ENCODE results near the gene KIFAP3. TPM values are rescaled to one million over a fixed set of nuclear protein-coding genes. Genes with fewer than 3 reads are reported as not detected.

The KIFAP3 gene
- total and polyA plus RNA-seq, 2 of the 8 experiments (the other 6 are each of a cell fraction or from before 2014, with no cell fraction given): 1.3 to 3.2 TPM

GRCh38 chr1:169886422-169886821 lies 188.1 kb downstream of the KIFAP3 start:
- Histone ChIP-seq H3K9ac (replicated peaks in 1 of 4; ENCODE audit: extremely low read depth in 1 of 4, low read depth in 3 of 4, low read length in 3 of 4) (no peak overlapping the region), H3K36me3 (ENCODE audit: control insufficient read depth in 2 of 4, insufficient read depth in 4 of 4, low read length in 3 of 4) (peaks cover 0 to 19% (median 10%) of the 10 kb centered on the region in 4 experiments; a peak in 4 of 8 replicates), H2AFZ (ENCODE audit: low read length) (no peak overlapping the region), H3K4me2 (ENCODE audit: insufficient read depth in 1 of 2, low read depth in 2 of 2, low read length in 2 of 2) (no peak overlapping the region), H3K14ac (ENCODE audit: insufficient read length) (no peak overlapping the region), H4K5ac (ENCODE audit: insufficient read length, low read depth, low read length) (no peak overlapping the region), H2BK12ac (ENCODE audit: low read depth, low read length) (no peak overlapping the region), H2BK15ac (ENCODE audit: low read length) (no peak overlapping the region), H2AK5ac (ENCODE audit: low read depth, low read length) (no peak overlapping the region), H3K4ac (replicated peaks; ENCODE audit: insufficient read length, low read depth, low read length) (no peak overlapping the region), H4K91ac (replicated peaks; ENCODE audit: insufficient read length, low read length) (no peak overlapping the region), H3K27ac (ENCODE audit: low read depth, low read length) (no peak overlapping the region), H3K18ac (ENCODE audit: extremely low read depth, low read length) (no peak overlapping the region), H3K4me3 (ENCODE audit: extremely low read depth in 1 of 4, insufficient read depth in 2 of 4, low read depth in 3 of 4, low read length in 4 of 4) (no peak overlapping the region), H4K20me1 (replicated peaks in 1 of 2; ENCODE audit: control insufficient read depth in 1 of 2, insufficient read depth in 2 of 2, low read length in 2 of 2) (peaks cover 0 to 7% of the 10 kb centered on the region in 2 experiments), H3K56ac (replicated peaks; ENCODE audit: insufficient read length, low read depth, low read length) (no peak overlapping the region), H3K27me3 (replicated peaks in 1 of 4; ENCODE audit: control insufficient read depth in 3 of 4, extremely low read depth in 1 of 4, insufficient read depth in 3 of 4, low read length in 3 of 4) (no peaks in the 10 kb centered on the region), H3K4me1 (replicated peaks in 1 of 4; ENCODE audit: control insufficient read depth in 3 of 4, insufficient read depth in 4 of 4, low read length in 3 of 4) (peaks cover 0 to 8% (median 5%) of the 10 kb centered on the region in 4 experiments; a peak in 4 of 7 replicates), H2BK5ac (ENCODE audit: low read depth, low read length) (no peak overlapping the region), H3K79me2 (ENCODE audit: control insufficient read depth in 1 of 2, insufficient read depth in 2 of 2, low read length in 2 of 2) (peaks cover 0 to 17% of the 10 kb centered on the region in 2 experiments; a peak in 2 of 4 replicates), H3K79me1 (ENCODE audit: low read depth, low read length) (peaks cover 2% of the 10 kb centered on the region; the same call in 1 of the 2 replicates), H3K9me3 (ENCODE audit: insufficient read depth in 2 of 2, low read depth in 1 of 2, low read length in 1 of 2) (peaks cover 0 to 7% of the 10 kb centered on the region in 2 experiments; a peak in 1 of 4 replicates), H3K23ac (ENCODE audit: insufficient read length) (no peak overlapping the region), H4K8ac (ENCODE audit: extremely low read depth, insufficient read depth, low read length) (no peak overlapping the region), H2BK120ac (replicated peaks; ENCODE audit: low read depth, low read length) (no peak overlapping the region), H2BK20ac (ENCODE audit: low read length) (no peak overlapping the region), H3K23me2 (ENCODE audit: low read depth, low read length) (no peaks in the 10 kb centered on the region)
- POLR2A ChIA-PET (ENCODE audit: partially characterized antibody): no interaction called here
- TF ChIP-seq PHF8 (conservative IDR thresholded peaks at IDR 0.05; ENCODE audit: low read depth, low read length) (no peak), SIN3A (conservative IDR thresholded peaks at IDR 0.05 in 1 of 2, IDR thresholded peaks at IDR 0.05 in 1 of 2; ENCODE audit: low read depth in 1 of 2, low read length in 2 of 2) (no peak), SP1 (IDR thresholded peaks at IDR 0.05; ENCODE audit: low read depth, low read length) (no peak), BCL11A (IDR thresholded peaks at IDR 0.05; ENCODE audit: low read depth in 2 of 2, low read length in 2 of 2) (no peak), RXRA (IDR thresholded peaks at IDR 0.05; ENCODE audit: insufficient read depth, low read depth, low read length) (no peak), KDM1A (IDR thresholded peaks at IDR 0.05; ENCODE audit: borderline replicate concordance, low read length) (no peak), TBP (IDR thresholded peaks at IDR 0.05; ENCODE audit: low read depth, low read length) (no peak)
- DNase-seq (ENCODE audit: low read depth in 1 of 2, low spot score in 2 of 2) (no peak), FAIRE-seq (no peak)
- CTCF ChIA-PET (ENCODE audit: partially characterized antibody): interaction anchor here (0.7 to 1.2 kb wide), 2 partner anchors 300 to 786 kb away, joined by 3 read pairs; partner anchors contain the start of gene F5
- 91% methylated on average over 1 of the region's 1 CpG; no CpG with 5 or more reads in 1 of the 2 experiments for WGBS, 2 experiments (ENCODE audit: extremely low coverage in 1 of 2, insufficient coverage in 1 of 2, insufficient read length in 1 of 2, insufficient replicate concordance in 2 of 2, low coverage in 1 of 2, low lambda C conversion rate in 2 of 2, missing lambda C conversion rate in 1 of 2)

Data from H1 (cell line).